SK-N-MC (cell line): ENCODE data around the gene GPM6B.
"Not testable (repeated sequence)": the region's sequence is repeated elsewhere in the genome, so short reads cannot be mapped to it uniquely, and the experiment has no call there.

ENCODE experiments used
- DNase-seq: peaks from one replicate; pipeline ENCODE4 v3.0.0-alpha.2; 2011; ENCODE audit warnings: low read depth, low spot score
- H3K27ac ChIP-seq: fragments of 200-600 bp; sonication (generic); 2 replicates; pipeline ENCODE4 v1.5.1; 2016; ENCODE audit warnings: mixed run types
- H3K36me3 ChIP-seq: fragments of 200-600 bp; sonication (generic); 2 replicates; pipeline ENCODE4 v1.6.1; 2017; ENCODE audit warnings: antibody characterized with exemption, low read length, mixed read lengths; ENCODE audit not compliant: insufficient read depth
- H3K4me3 ChIP-seq: fragments of 200-600 bp; sonication (generic); 2 replicates; pipeline ENCODE4 v1.5.1; 2016
- H3K9ac ChIP-seq: fragments of 200-600 bp; sonication (generic); 2 replicates; pipeline ENCODE4 v1.8.0; 2017; ENCODE audit warnings: mixed run types, mixed read lengths; ENCODE audit not compliant: insufficient read length
- H3K9me3 ChIP-seq: fragments of 200-600 bp; sonication (generic); 2 replicates; pipeline ENCODE4 v1.6.1; 2017; ENCODE audit warnings: low read depth, mild to moderate bottlenecking, antibody characterized with exemption, low read length, moderate library complexity, mixed read lengths
- EZH2 ChIP-seq: fragments of 200-600 bp; sonication (generic); IDR thresholded peaks from one replicate; pipeline ENCODE4 v1.6.1; 2017; ENCODE audit warnings: antibody characterized with exemption
- FOXP2 ChIP-seq: optimal IDR thresholded peaks from 2 replicates; pipeline ENCODE3; 2011; ENCODE audit warnings: mild to moderate bottlenecking, moderate library complexity; ENCODE audit not compliant: insufficient read depth; ENCODE audit errors: extremely low read length, control extremely low read depth
- POLR2AphosphoS5 ChIP-seq: IDR thresholded peaks from 2 replicates; pipeline ENCODE4 v1.6.1; 2012; ENCODE audit warnings: mild to moderate bottlenecking, low read depth, low read length, borderline replicate concordance

The GPM6B gene

DNA sequence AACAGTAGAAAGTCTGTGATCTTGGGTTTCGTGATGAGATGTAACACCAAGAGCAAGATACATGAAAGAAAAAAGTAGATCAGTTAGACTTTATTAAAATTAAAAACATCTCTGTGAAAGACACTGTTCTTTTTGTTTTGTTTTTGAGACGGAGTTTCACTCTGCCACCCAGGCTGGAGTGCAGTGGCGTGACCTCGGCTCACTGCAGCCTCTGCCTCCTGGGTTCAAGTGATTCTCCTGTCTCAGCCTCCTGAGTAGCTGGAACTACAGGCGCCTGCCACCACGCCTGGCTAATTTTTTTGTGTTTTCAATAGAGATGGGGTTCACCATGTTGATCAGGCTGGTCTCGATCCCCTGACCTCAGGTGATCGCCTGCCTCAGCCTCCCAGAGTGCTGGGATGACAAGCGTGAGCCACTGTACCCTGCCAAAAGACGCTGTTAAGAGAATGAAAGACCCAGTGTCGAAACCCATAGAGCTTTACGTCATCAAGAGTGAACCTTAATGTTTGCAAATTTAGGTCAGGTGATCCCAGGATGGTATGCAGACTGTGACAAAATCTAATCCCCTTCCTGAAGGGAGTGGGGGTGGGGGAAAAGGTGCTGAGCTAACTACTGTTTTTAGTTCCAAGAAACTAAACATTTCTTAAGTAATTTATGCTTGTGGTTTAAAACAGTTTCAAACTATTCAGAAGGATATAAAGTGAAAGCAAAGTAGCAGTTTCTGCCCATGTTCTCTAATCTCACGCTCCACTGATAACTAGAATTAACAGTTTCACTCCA, 74.3 kb downstream of the GPM6B start:
- Histone ChIP-seq H3K36me3 (peaks cover 32% of the 10 kb centered on the region), H3K27ac (no peak overlapping the region), H3K9ac (no peak overlapping the region), H3K4me3 (no peak overlapping the region), H3K9me3 (no peaks in the 10 kb centered on the region)
- no peak for TF ChIP-seq FOXP2
- TF ChIP-seq EZH2 = no peak
- no peak for TF ChIP-seq POLR2AphosphoS5
- DNase-seq = no peak

DNA sequence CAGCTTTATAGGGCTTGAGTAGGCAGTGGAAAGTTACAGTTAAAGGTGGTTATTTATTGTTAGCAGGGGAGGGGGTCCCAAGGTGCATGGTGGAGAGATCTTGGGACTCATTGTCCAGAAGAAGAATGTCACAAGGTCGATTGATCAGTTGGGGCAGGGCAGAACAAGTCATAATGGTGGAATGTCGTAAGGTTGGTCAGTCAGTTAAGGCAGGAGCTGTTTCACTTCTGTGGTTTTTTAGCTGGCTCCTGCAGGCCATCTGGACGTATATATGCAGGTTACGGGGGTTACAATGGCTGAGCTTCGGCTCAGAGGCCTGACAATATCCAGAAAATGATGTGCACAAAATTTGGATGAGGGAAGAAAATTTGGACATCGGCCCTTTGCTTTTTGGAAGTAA, 75.2 kb downstream of the GPM6B start:
- TF ChIP-seq POLR2AphosphoS5 (no peak), FOXP2 (no peak), EZH2 (no peak)
- Histone ChIP-seq H3K27ac (no peak overlapping the region), H3K9me3 (no peaks in the 10 kb centered on the region), H3K36me3 (peaks cover 27% of the 10 kb centered on the region), H3K4me3 (no peak overlapping the region), H3K9ac (no peak overlapping the region)
- DNase-seq = no peak

- peak within 1 kb of the TSS; percentile 56; the same call in 1 of the 2 replicates for H3K27ac ChIP-seq
- DNase-seq = peak; percentile 76
- peaks cover 23% of the 10 kb centered on the region for H3K36me3 ChIP-seq
- peak within 1 kb of the TSS; percentile 97 for H3K4me3 ChIP-seq
- H3K9me3 ChIP-seq = no peaks in the 10 kb centered on the region
- TF ChIP-seq POLR2AphosphoS5 = peak; percentile 93
- no peak for TF ChIP-seq EZH2
- TF ChIP-seq FOXP2 = no peak
- H3K9ac ChIP-seq = peak within 1 kb of the TSS; percentile 96
Observed at GRCh38 chrX:13734278-13735172, 82.4 kb downstream of the GPM6B start, which contains the start of the genes OFD1 and TRAPPC2. Gene OFD1 (plus strand): TSS chrX:13734748. CDS start chrX:13735072, 324 bp downstream. Gene TRAPPC2 (minus strand): TSS chrX:13734620. CDS start chrX:13719963, 14,657 bp downstream.

GRCh38 chrX:13733506-13733905, 83.4 kb downstream of the GPM6B start:
- no peak for TF ChIP-seq POLR2AphosphoS5
- no peak for TF ChIP-seq FOXP2
- no peak for TF ChIP-seq EZH2
- H3K9me3 ChIP-seq = no peaks in the 10 kb centered on the region
- peak overlapping the region; percentile 97 for H3K4me3 ChIP-seq
- H3K27ac ChIP-seq = no peak overlapping the region
- no peak for DNase-seq
- H3K9ac ChIP-seq = peak overlapping the region; percentile 96
- H3K36me3 ChIP-seq = peaks cover 23% of the 10 kb centered on the region; the same call in 1 of the 2 replicates

DNA sequence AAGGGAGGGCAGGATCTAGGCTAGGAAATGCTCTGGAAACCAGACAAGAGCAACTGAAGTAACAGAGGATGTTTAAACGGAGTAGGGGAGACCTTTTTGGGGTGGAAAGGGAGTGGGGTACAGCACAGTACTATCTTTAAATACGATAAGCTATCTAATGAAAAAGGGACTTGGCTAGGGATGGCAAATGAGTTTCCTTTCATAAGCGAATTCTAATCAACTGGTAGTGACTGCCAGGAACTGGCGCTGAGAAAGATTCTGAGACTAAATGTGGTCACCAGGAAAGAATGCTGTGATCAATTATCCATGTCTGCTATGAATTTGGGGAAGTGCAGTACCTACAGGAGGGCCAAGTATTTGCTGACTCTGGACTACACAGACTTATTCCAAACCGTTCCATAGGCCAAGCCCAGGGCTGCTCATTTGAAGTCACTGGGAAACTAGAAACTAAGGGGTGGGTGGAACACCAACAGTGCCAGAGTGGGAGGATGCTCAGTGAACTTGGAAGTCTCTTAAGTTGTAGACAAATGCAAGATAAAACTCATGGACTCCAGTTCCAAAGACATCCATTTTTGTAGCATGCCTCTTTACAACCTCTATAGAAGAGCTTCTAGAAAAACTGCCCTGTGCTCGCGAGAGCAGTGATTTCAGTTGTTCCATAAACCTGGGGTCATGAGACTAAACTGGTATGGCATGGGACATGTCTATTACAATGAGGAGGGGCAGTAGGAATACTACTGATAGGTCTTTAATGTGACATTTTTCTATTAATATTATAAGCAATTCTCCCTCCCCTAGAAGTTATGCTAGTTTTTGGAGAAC, 84.4 kb downstream of the GPM6B start:
- Histone ChIP-seq H3K36me3 (peaks cover 23% of the 10 kb centered on the region; the same call in 1 of the 2 replicates), H3K9ac (peak overlapping the region; percentile 96), H3K9me3 (no peaks in the 10 kb centered on the region), H3K27ac (no peak overlapping the region), H3K4me3 (no peak overlapping the region; the same call in 1 of the 2 replicates)
- no peak for TF ChIP-seq FOXP2
- TF ChIP-seq EZH2 = no peak
- TF ChIP-seq POLR2AphosphoS5 = no peak
- no peak for DNase-seq

GRCh38 chrX:13730523-13730922, 86.4 kb downstream of the GPM6B start:
- H3K36me3 ChIP-seq = peaks cover 12% of the 10 kb centered on the region; the same call in 1 of the 2 replicates
- DNase-seq, H3K9me3 ChIP-seq, H3K27ac ChIP-seq, H3K9ac ChIP-seq, H3K4me3 ChIP-seq: not testable (repeated sequence)

DNA sequence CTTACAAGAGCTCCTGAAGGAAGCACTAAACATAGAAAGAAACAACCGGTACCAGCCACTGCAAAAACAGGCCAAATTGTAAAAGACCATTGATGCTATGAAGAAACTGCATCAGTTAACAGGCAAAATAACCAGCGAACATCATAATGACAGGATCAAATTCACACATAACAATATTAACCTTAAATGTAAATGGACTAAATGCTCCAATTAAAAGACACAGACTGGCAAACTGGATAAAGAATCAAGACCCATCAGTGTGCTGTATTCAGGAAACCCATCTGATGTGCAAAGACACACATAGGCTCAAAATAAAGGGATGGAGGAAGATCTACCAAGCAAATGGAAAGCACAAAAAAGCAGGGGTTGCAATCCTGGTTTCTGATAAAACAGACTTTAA, 90.3 kb downstream of the GPM6B start:
- not testable (repeated sequence) for H3K9ac ChIP-seq, H3K9me3 ChIP-seq, DNase-seq, H3K27ac ChIP-seq, H3K4me3 ChIP-seq
- H3K36me3 ChIP-seq = peaks cover 14% of the 10 kb centered on the region

DNA sequence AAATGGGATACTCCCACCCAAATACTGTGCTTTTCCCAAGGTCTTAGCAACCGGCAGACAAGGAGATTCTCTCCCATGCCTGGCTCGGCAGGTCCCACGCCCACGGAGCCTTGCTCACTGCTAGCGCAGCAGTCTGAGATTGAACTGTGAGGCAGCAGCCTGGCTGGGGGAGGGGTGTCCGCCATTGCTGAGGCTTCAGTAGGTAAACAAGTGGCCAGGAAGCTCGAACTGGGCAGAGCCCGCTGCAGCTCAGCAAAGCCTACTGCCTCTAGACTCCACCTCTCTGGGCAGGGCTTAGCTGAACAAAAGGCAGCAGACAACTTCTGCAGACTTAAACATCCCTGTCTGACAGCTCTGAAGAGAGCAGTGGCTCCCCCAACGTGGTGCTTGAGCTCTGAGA, 92.0 kb downstream of the GPM6B start:
- not testable (repeated sequence) for H3K9me3 ChIP-seq, H3K27ac ChIP-seq, H3K9ac ChIP-seq, H3K4me3 ChIP-seq, DNase-seq
- peaks cover 15% of the 10 kb centered on the region for H3K36me3 ChIP-seq
